Kidney tubule cell (primary cell): ENCODE measurements around the gene EIF6.
A peak's percentile ranks its signal among the peaks of the same experiment; 100 is the strongest.

Experiments used
- DNase-seq: peaks from one replicate; pipeline ENCODE4 v3.0.0-alpha.2; 2018; ENCODE audit warnings: low spot score

The EIF6 gene

GRCh38 chr20:35293303-35294292 lies 9.0 kb upstream of the EIF6 start:
- DNase-seq: no peak

- DNase-seq: no peak
These were observed 8.1 kb upstream of the EIF6 start for GRCh38 chr20:35292504-35293285.

DNA sequence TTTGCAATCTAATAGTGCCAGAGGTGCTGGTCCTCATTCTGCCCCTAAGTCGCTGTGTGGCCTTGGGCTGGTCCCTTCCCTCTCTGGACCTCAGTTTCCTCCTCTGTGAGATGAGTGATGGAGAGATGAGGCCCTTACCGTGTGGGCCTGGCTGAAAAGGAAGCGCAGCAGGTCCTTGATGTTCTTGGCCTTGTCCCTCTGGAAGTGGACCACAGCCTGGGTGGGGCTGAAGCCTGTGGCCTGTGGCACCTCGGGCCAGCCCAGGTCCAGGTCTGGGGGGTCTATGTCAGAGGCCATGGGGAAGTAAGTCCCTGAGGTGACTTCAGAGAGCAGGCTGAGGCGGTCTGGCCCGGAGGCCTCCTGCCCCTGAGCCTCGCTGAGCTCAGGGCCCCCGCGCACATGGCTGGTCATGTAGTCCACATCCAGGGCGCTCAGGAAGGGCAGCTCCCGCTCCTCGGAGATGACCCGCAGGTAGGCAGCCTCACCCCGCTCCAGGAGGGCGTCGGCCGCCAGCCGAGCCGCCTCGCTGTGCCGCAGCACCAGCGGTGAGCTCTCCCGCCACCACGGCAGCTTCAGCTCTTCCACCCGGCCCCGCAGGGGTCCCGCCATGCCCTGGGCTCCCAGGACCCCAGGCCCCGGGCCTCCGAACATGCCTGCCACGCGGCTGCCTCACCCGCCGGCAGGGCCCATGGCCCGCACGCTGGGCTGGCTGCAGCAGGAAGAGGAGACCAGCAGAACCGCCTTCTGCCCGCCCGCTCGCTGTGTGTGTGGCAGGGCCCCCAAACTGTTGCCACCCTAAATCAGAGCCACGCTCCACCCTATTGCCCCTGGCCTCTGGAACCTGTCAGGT lies 7.3 kb upstream of the EIF6 start, which contains the start of gene FAM83C:
Gene FAM83C, minus strand, starts transcription at position 772 of the 850 bp plus-strand sequence. Its CDS starts 121 bp downstream, at position 651.
- no peak for DNase-seq

DNA sequence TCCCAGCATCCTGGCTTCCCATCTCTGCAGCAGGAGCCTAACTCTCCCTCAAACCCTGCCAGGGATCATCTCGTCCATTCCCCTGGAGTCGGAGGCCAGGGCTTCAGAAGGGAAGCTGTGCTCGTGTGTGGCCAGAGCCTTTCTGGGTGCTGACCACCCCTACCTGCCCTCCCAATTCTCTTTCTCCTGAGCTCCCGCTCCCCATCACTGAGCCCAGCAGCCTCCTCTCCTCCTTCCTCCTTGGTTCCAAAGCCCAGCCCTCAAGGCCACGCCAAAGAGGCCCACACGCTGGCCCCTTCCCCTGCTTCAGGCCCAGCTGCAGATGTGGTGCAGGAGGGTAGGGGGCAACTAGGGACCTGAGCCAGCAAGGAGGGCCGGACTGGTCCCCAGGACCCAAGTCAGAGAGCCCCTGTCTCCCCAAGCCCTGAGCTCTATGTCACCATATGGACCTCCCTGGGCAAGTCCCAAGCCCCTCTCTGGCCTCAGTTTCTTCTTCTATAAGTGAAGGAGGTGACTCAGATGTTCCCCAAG lies 6.4 kb upstream of the EIF6 start:
- DNase-seq: no peak

DNA sequence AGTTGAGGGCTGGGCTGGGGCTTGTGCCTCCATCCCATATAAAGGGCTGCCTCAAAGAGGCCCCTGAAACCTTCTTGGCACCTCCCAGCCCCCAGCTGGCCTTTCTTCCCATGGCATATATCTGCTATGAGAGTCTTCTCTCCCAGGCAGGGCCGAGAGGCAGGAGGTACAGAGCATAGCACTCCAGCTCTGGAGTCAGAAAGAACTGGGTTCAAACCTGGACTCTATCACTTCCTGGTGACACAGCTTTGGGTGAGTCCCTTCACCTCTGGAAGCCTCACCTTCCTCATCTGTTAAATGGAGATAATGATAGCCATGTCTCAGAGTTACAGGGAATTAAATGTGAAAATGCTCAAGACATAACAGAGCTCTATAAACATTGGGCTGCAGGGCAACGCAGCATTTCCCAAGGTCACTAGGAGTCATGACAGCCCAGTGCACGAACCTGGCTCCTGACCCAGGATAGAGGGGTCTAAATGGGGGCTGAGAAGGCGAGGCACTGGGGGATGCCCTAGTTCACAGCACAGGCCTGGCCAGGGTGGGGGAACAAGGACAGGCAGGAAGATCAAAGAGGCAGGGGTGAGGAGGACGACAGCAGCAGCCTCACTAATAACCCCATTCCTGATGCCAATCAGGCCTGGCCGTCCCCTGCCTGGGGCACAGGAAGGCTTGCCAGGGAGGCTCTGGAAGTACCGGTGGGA lies 5.8 kb upstream of the EIF6 start:
- DNase-seq: no peak

- no peak for DNase-seq
These were observed 3.9 kb upstream of the EIF6 start for GRCh38 chr20:35288325-35289060.

GRCh38 chr20:35287509-35288324 lies 3.1 kb upstream of the EIF6 start:
- DNase-seq: no peak

DNA sequence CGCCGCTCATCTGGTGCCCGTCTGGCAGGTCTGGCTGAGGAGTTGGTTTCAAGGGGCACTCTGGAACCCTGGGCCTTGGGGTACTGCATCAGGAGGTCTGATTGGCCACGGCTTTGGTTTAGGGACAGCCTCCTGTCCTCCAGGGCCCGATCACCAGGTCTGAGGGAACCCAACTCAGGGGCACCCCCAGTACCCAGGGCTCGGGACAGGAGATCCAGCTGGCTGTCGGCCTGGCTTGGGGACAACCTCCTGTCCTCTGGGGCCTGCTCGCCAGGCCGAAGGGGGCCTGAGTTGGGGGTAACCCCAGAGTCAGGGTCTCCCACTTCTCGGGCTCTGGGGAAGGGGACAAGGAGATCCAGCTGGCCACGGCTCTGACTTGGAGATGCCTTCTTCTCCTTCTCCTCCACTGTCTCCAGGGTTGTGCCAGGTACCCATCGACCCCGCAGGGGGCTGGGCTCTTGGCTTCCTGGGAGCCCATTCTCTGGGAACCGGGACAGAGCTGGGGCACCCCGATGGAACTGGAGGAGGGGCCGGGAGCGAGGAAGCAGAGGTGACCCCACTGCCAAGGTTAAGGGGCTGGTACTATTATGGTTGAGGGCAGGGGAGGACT lies 2.4 kb upstream of the EIF6 start:
- DNase-seq: no peak

- no peak for DNase-seq
These were observed 1.7 kb upstream of the EIF6 start for GRCh38 chr20:35286077-35286898.

DNA sequence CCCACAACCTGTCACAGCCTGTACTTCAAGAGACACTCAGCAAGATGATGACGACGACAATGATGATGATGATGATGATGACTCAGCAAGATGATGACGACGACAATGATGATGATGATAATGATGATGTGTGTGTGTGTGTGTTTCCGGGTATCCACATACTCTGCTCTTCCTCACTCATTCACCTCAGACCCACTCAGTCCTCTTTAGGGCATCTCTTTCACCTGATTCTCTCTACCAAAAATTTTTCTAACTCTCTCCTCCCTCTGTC lies 1.2 kb upstream of the EIF6 start:
- peak; percentile 46 for DNase-seq

- DNase-seq: no peak
These were observed 627 bp upstream of the EIF6 start for GRCh38 chr20:35284992-35285805.

DNA sequence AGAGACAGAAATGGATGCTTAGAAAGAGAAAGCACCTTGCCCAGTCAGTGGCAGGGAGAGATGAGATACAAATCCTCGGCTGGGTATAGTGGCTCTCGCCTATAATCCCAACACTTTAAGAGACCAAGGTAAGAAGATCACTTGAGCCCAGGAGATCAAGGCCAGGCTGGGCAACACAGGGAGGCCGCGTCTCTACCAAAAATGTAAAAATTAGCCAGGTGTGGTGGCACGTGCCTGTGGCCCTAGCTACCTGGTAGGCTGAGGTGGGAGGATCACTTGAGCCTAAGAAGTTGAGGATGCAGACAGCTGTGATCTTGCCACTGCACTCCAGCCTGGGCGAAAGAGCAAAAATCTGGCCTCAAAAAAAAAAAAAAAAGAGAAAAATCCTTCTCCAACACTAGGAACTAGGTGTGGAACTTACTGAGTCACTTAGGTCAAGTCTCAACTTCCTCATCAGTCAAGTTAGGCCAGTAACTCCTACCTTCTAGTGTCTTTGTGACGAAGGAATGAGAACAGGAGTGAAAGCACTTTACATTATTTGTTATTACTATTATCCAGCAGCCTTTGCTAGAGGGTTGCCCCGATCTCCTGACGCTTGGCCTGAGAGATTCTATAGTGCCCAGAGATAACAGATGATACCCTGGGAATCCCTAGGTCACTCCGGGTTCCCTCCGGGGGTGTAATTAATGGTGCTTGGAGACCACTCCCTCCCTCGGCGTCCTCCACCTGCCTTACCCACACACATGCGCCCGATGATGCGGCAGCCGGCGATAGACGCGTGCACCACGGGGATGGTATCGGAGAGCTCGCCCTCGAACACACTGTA lies 918 bp downstream of the EIF6 start:
- peak; percentile 63 for DNase-seq

- DNase-seq: no peak
These were observed 3.0 kb downstream of the EIF6 start for GRCh38 chr20:35281506-35282101.

DNA sequence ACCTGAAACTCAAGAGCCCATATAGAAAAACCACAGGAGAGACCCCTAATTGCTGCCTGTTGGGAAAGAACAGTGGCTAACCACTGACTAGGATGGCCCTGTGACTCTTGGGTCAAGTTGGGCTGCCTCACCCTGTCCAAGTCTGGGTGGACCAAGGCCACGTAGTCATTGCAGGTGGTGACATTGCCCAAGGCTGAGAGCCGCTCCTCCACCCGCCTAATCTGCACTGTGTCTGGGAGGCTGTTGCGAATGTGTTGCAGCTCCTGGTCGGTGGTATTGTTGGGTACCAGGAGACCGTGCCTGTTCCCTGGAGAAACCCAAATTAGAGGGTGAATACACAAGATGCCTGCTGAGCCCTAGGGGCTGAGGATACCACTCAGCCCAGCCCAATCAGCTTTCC lies 4.0 kb downstream of the EIF6 start:
- no peak for DNase-seq

GRCh38 chr20:35279533-35280174 lies 4.9 kb downstream of the EIF6 start:
- DNase-seq: no peak

DNA sequence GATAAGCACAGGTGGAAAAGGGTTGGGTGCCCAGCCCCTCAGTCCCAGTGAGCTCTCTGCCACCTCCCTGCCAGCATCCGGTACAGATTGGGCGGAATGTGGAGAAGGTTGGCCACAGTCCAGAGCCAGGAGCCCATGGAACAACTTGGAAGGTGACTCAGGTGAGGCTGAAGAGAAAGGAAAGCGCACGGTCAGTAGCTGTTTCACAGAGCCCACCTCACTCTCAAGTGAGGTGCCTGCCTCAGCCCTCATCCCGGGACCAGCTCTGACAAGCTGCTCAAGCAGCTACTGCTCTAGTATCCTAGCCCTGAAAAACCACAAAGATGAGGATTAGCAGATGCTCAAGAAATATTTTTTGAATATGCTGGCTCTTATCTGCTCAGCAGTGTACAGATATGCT lies 5.5 kb downstream of the EIF6 start:
- peak; percentile 82 for DNase-seq
